ENCODE measurements around the gene PSMD11.
A peak's percentile ranks its signal among the peaks of the same experiment; 100 is the strongest.

Gene PSMD11

DNA sequence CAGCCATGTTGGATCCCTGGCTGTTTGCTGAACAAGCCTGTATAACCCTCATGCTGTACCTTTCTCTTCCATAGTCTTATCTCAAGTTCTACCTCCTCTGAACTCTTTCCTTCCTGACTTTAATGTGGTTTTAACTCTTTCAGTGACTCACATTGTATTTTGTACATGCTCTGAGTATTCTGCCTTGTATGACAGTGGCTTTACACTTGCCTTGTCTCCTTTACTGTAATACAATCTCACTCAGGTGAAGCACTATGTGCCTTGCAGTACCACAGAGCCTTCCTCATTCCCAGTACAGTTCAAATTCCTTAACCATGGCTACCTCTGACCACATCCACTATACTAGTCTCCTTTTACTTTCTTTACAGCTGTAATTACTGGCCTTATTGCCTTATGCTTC is 14.1 kb downstream of the PSMD11 start:
- POLR2A ChIA-PET, result no interaction called here
- TF ChIP-seq TARDBP (IDR thresholded peaks at IDR 0.05) (no peak), CTBP1 (IDR thresholded peaks at IDR 0.05; ENCODE audit: borderline replicate concordance) (no peak), NFRKB (IDR thresholded peaks at IDR 0.05) (no peak), FOXA1 (IDR thresholded peaks at IDR 0.05) (no peak), ARNT (IDR thresholded peaks at IDR 0.05) (no peak), HDGF (IDR thresholded peaks at IDR 0.05; ENCODE audit: borderline replicate concordance) (no peak), BHLHE40 (IDR thresholded peaks at IDR 0.05; ENCODE audit: borderline replicate concordance) (no peak)
- no peak for DNase-seq (ENCODE audit: extremely low spot score)
- CTCF ChIA-PET, result no interaction called here

DNA sequence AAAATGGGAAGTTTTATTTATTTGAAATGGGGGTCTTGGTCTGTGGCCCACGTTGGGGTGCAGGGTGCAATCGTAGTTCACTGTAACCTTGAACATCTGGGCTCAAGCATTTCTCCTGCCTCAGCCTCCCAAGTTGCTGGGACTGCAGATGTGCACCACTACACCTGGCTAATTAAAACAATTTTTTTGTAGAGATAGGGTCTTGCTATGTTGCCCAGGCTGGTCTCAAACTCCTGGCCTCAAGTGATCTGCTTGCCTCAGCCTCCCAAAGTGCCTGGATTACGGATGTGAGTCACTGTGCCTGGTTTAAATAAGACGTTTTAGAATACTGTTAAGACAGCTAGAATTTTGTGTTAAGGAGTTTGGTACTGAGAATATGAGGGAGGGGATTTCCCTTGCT is 15.7 kb downstream of the PSMD11 start:
- ChIA-PET POLR2A (no interaction called here), CTCF (no interaction called here)
- DNase-seq (ENCODE audit: extremely low spot score), result no peak
- TF ChIP-seq, protein P1, sequence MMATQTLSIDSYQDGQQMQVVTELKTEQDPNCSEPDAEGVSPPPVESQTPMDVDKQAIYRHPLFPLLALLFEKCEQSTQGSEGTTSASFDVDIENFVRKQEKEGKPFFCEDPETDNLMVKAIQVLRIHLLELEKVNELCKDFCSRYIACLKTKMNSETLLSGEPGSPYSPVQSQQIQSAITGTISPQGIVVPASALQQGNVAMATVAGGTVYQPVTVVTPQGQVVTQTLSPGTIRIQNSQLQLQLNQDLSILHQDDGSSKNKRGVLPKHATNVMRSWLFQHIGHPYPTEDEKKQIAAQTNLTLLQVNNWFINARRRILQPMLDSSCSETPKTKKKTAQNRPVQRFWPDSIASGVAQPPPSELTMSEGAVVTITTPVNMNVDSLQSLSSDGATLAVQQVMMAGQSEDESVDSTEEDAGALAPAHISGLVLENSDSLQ (IDR thresholded peaks at IDR 0.05), result no peak
- TF ChIP-seq TARDBP (IDR thresholded peaks at IDR 0.05), result no peak
- no peak for TF ChIP-seq ELF4 (IDR thresholded peaks at IDR 0.05)
- no peak for TF ChIP-seq FOXM1 (IDR thresholded peaks at IDR 0.05; ENCODE audit: borderline replicate concordance)
- no peak for TF ChIP-seq FOXK2 (IDR thresholded peaks at IDR 0.05)
- TF ChIP-seq CTBP1 (IDR thresholded peaks at IDR 0.05; ENCODE audit: borderline replicate concordance), result no peak
- no peak for TF ChIP-seq ARNT (IDR thresholded peaks at IDR 0.05)
- no peak for TF ChIP-seq L3MBTL2 (conservative IDR thresholded peaks at IDR 0.05)
- TF ChIP-seq LEF1 (IDR thresholded peaks at IDR 0.05; ENCODE audit: borderline replicate concordance), result no peak
- TF ChIP-seq SUZ12 (IDR thresholded peaks at IDR 0.05), result no peak
- no peak for TF ChIP-seq SP1 (IDR thresholded peaks at IDR 0.05)
- no peak for TF ChIP-seq HDGF (IDR thresholded peaks at IDR 0.05; ENCODE audit: borderline replicate concordance)
- no peak for TF ChIP-seq FOXA1 (IDR thresholded peaks at IDR 0.05)
- no peak for TF ChIP-seq NFRKB (IDR thresholded peaks at IDR 0.05)
- TF ChIP-seq ZNF384 (IDR thresholded peaks at IDR 0.05), result no peak
- no peak for TF ChIP-seq BHLHE40 (IDR thresholded peaks at IDR 0.05; ENCODE audit: borderline replicate concordance)

DNA sequence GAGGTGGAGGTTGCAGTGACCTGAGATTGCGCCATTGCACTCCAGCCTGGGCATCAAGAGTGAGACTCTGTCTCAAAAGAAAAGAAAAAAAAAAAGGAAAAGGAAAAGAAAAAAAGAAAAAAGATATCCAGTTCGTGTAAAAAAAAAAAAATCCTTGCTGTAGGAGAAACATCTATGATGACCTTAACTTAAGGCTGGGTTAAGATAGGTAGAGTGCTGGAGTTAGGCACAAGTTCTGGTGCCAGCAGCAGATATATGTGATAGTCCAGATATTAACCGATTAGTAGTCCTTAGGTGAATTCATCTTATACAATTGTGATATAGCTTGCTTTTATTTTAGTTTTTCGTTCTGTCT is 17.2 kb downstream of the PSMD11 start:
- POLR2A ChIA-PET, result no interaction called here
- no peak for DNase-seq (ENCODE audit: extremely low spot score)
- CTCF ChIA-PET, result interaction anchor here (0.5 to 2.8 kb wide), 9 partner anchors 9 to 149 kb away, joined by 3 to 18 read pairs (median 8); partner anchors contain the start of genes CDK5R1 and PSMD11
- no peak for TF ChIP-seq CTBP1 (IDR thresholded peaks at IDR 0.05; ENCODE audit: borderline replicate concordance)
- TF ChIP-seq FOXK2 (IDR thresholded peaks at IDR 0.05), result no peak
- no peak for TF ChIP-seq TARDBP (IDR thresholded peaks at IDR 0.05)
- no peak for TF ChIP-seq ARNT (IDR thresholded peaks at IDR 0.05)
- no peak for TF ChIP-seq NFRKB (IDR thresholded peaks at IDR 0.05)
- TF ChIP-seq BHLHE40 (IDR thresholded peaks at IDR 0.05; ENCODE audit: borderline replicate concordance), result no peak
- no peak for TF ChIP-seq LEF1 (IDR thresholded peaks at IDR 0.05; ENCODE audit: borderline replicate concordance)
- no peak for TF ChIP-seq FOXM1 (IDR thresholded peaks at IDR 0.05; ENCODE audit: borderline replicate concordance)
- TF ChIP-seq ZNF384 (IDR thresholded peaks at IDR 0.05), result no peak
- TF ChIP-seq SUZ12 (IDR thresholded peaks at IDR 0.05), result no peak
- no peak for TF ChIP-seq L3MBTL2 (conservative IDR thresholded peaks at IDR 0.05)

DNA sequence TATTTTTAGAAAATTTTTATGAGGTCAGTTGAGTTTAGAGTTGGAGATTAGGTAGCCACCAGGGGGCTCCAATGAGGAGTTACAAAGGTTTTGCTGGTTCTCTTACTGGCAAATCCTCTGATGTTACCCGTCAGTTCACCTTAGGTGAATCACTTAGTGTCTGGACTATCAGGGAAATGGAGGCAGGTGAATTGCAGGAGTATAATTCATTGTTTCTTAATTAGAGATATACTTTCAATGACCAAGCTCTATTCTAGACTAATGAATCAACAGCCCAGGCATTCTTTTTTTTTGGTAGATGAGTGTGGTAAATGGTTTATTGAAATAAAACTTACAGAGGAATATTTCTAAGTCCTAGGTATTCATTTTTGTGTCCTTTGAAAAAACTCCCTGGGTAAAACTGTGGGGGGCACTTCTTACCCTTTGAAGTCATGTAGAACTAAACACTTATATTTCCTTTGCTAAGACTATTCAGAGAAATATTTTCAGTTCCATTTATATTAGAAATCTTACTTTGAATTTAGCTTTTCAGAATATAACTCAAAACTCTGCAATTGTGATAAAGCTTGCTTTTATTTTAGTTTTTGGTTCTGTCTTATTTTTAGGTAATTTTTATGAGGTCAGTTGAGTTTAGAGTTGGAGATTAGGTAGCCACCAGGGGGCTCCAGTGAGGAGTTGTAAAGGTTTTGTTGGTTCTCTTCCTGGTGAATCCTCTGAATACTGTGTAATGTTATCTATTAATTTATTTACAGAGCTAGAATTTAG is 17.7 kb downstream of the PSMD11 start:
- DNase-seq (ENCODE audit: extremely low spot score), result peak; percentile 26

DNA sequence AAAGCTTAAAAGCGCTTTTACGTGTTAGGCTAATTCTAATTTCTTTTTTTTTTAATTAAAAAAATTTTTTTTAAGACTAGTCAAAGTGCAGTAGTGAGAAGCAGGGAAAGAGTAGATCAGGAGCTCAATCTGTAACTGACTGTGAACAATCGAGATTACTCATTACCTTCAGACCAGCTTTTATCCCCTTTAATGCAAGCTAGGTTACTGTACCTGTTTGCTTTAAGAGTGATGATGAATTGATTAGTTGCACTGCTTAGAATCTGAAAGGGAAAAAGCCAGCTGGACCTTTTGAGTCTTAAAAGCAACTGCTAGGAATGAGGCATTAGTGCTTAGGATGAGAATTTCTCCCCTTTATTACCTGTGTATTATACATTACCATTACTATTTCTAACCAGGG is 19.0 kb downstream of the PSMD11 start:
- TF ChIP-seq LEF1 (IDR thresholded peaks at IDR 0.05; ENCODE audit: borderline replicate concordance) (no peak), ELF4 (IDR thresholded peaks at IDR 0.05) (no peak), FOXM1 (IDR thresholded peaks at IDR 0.05; ENCODE audit: borderline replicate concordance) (no peak), ARNT (IDR thresholded peaks at IDR 0.05) (no peak), HDGF (IDR thresholded peaks at IDR 0.05; ENCODE audit: borderline replicate concordance) (no peak)
- ChIA-PET POLR2A (interaction anchor here (0.6 to 1.5 kb wide), 3 partner anchors 13 to 23 kb away, joined by 3 to 5 read pairs (median 4); partner anchors contain the start of genes CDK5R1 and PSMD11), CTCF (interaction anchor here (0.5 to 2.8 kb wide), 7 partner anchors 7 to 213 kb away, joined by 3 to 18 read pairs (median 8); partner anchors contain the start of gene PSMD11)
- no peak for DNase-seq (ENCODE audit: extremely low spot score)

More for the DNA sequence above, 17.7 kb downstream of the PSMD11 start:
- ChIA-PET POLR2A (interaction anchor here (1.2 kb wide), 1 partner anchor 25 kb away, joined by 3 read pairs; the partner anchor contains the start of gene CDK5R1), CTCF (interaction anchor here (0.5 to 2.8 kb wide), 9 partner anchors 9 to 38 kb away, joined by 3 to 18 read pairs (median 8); partner anchors contain the start of genes CDK5R1 and PSMD11)
- TF ChIP-seq SP1 (IDR thresholded peaks at IDR 0.05), result no peak
- TF ChIP-seq FOXA1 (IDR thresholded peaks at IDR 0.05), result no peak
- TF ChIP-seq BHLHE40 (IDR thresholded peaks at IDR 0.05; ENCODE audit: borderline replicate concordance), result no peak

DNA sequence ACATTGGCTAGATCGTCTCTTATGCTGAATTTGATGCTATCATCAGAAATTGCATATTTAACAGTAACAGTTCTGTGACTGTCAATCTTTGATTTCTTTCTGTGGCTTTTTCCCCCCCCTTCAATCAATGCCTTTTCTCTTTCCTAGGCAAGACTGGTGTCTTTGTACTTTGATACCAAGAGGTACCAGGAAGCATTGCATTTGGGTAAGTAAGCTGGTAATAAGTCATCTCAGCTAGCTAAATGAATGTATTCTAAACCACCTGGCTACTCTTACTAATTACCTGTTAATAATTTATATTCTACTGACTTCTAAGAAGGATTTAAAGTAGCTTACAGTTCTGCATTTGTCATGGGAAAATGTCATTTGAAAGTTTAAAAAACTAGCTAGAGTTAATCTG is 20.1 kb downstream of the PSMD11 start:
- TF ChIP-seq CTBP1 (IDR thresholded peaks at IDR 0.05; ENCODE audit: borderline replicate concordance) (no peak), FOXA1 (IDR thresholded peaks at IDR 0.05) (no peak), TARDBP (IDR thresholded peaks at IDR 0.05) (no peak), ARNT (IDR thresholded peaks at IDR 0.05) (no peak), NFRKB (IDR thresholded peaks at IDR 0.05) (no peak), L3MBTL2 (conservative IDR thresholded peaks at IDR 0.05) (no peak), ZNF384 (IDR thresholded peaks at IDR 0.05) (no peak), SP1 (IDR thresholded peaks at IDR 0.05) (no peak), SUZ12 (IDR thresholded peaks at IDR 0.05) (no peak), LEF1 (IDR thresholded peaks at IDR 0.05; ENCODE audit: borderline replicate concordance) (no peak), FOXM1 (IDR thresholded peaks at IDR 0.05; ENCODE audit: borderline replicate concordance) (no peak), ELF4 (IDR thresholded peaks at IDR 0.05) (no peak), FOXK2 (IDR thresholded peaks at IDR 0.05) (no peak), HDGF (IDR thresholded peaks at IDR 0.05; ENCODE audit: borderline replicate concordance) (no peak), BHLHE40 (IDR thresholded peaks at IDR 0.05; ENCODE audit: borderline replicate concordance) (no peak)
- TF ChIP-seq, protein P1 (IDR thresholded peaks at IDR 0.05), result no peak
- ChIA-PET POLR2A (no interaction called here), CTCF (interaction anchor here (1.0 kb wide), 1 partner anchor 20 kb away, joined by 3 read pairs; the partner anchor contains the start of gene PSMD11)
- DNase-seq (ENCODE audit: extremely low spot score), result no peak
